SK-N-SH (cell line): ENCODE data around the gene KRTAP4-12. TPM values are rescaled to one million over a fixed set of nuclear protein-coding genes. Genes with fewer than 3 reads are reported as not detected.

Source experiments
- CTCF ChIA-PET: fragments of 300-600, 350-600 bp; formaldehyde crosslinking; extraction: SDS; loops from one replicate; lab custom pipeline; 2021; lab: Yijun Ruan, JAX
- POLR2A ChIA-PET: fragments of 350-600 bp; sonication (Branson Sonifier 250); formaldehyde crosslinking; extraction: SDS; loops from one replicate; lab custom pipeline; 2020; ENCODE audit warnings: antibody characterized with exemption, inconsistent platforms; lab: Yijun Ruan, JAX
- DNase-seq: peaks from one replicate; pipeline ENCODE4 v3.0.0; 2012
- H2AFZ ChIP-seq: fragments of 200-600 bp; sonication (generic); 2 replicates; pipeline ENCODE4 v1.8.1; 2016; ENCODE audit warnings: antibody characterized with exemption, mild to moderate bottlenecking, low read depth
- H3F3A ChIP-seq: fragments of 200-600 bp; sonication (generic); replicated peaks from 2 replicates; pipeline ENCODE3; 2016; ENCODE audit warnings: antibody characterized with exemption, mild to moderate bottlenecking; ENCODE audit not compliant: insufficient read depth
- H3K27ac ChIP-seq, 2 experiments: fragments of 200-500 bp in 1 of 2; fragments of 200-600 bp in 1 of 2; sonication (Bioruptor generic) in 1 of 2; sonication (generic), shearing (Covaris generic) in 1 of 2; 2 replicates each; pipeline versions ENCODE4 v1.5.1 to v1.6.1; 2014 to 2016; ENCODE audit warnings: low read depth in 2 of 2, inconsistent platforms in 1 of 2, low read length in 1 of 2, mild to moderate bottlenecking in 1 of 2, mixed read lengths in 1 of 2
- H3K27me3 ChIP-seq: fragments of 200-600 bp; sonication (generic), shearing (Covaris generic); 2 replicates; pipeline ENCODE4 v1.6.1; 2016; ENCODE audit warnings: mixed run types; ENCODE audit not compliant: insufficient read depth
- H3K36me3 ChIP-seq, 2 experiments: fragments of 200-500 bp in 1 of 2; fragments of 200-600 bp in 1 of 2; sonication (Bioruptor generic) in 1 of 2; sonication (generic) in 1 of 2; replicated peaks in 1 of 2; 2 replicates each; pipeline versions ENCODE3 to v1.5.1; 2014 to 2016; ENCODE audit warnings: low read length in 1 of 2, mild to moderate bottlenecking in 1 of 2; ENCODE audit not compliant: insufficient read depth in 2 of 2, control insufficient read depth in 1 of 2
- H3K4me1 ChIP-seq, 2 experiments: fragments of 200-500 bp in 1 of 2; fragments of 200-600 bp in 1 of 2; sonication (Bioruptor generic) in 1 of 2; sonication (generic), shearing (Covaris generic) in 1 of 2; 2 replicates each; pipeline versions ENCODE4 v1.5.1 to v1.6.1; 2014 to 2016; ENCODE audit warnings: low read depth in 1 of 2, low read length in 1 of 2, mixed run types in 1 of 2; ENCODE audit not compliant: insufficient read depth in 2 of 2, control insufficient read depth in 1 of 2
- H3K4me2 ChIP-seq: fragments of 200-600 bp; sonication (generic), shearing (Covaris generic); 2 replicates; pipeline ENCODE4 v1.6.1; 2017; ENCODE audit warnings: mixed run types
- H3K4me3 ChIP-seq, 2 experiments: fragments of 200-500 bp in 1 of 2; fragments of 200-600 bp in 1 of 2; sonication (Bioruptor generic) in 1 of 2; sonication (generic), shearing (Covaris generic) in 1 of 2; 2 replicates each; pipeline versions ENCODE4 v1.5.1 to v1.8.1; 2014 to 2016; ENCODE audit warnings: low read depth in 2 of 2, inconsistent platforms in 1 of 2, low read length in 1 of 2, mild to moderate bottlenecking in 1 of 2, mixed read lengths in 1 of 2, moderate library complexity in 1 of 2
- H3K79me2 ChIP-seq: fragments of 200-600 bp; sonication (generic); 2 replicates; pipeline ENCODE4 v1.8.1; 2017; ENCODE audit warnings: mild to moderate bottlenecking; ENCODE audit not compliant: insufficient read depth
- H3K9ac ChIP-seq: fragments of 200-600 bp; sonication (generic); 2 replicates; pipeline ENCODE4 v1.6.1; 2017; ENCODE audit warnings: mixed run types
- H3K9me2 ChIP-seq: fragments of 200-600 bp; sonication (generic); 2 replicates; pipeline ENCODE4 v1.6.1; 2017; ENCODE audit warnings: mixed run types
- H3K9me3 ChIP-seq: fragments of 200-600 bp; sonication (generic); 2 replicates; pipeline ENCODE4 v1.6.1; 2017; ENCODE audit warnings: mixed run types, mild to moderate bottlenecking, moderate library complexity
- H4K20me1 ChIP-seq: fragments of 200-600 bp; sonication (generic); 2 replicates; pipeline ENCODE4 v1.6.1; 2017; ENCODE audit warnings: mild to moderate bottlenecking, mixed run types; ENCODE audit not compliant: insufficient read depth
- CHD2 ChIP-seq: fragments of 150-350 bp; IDR thresholded peaks from 2 replicates; pipeline ENCODE4 v1.6.1; 2018; ENCODE audit warnings: low read length; ENCODE audit not compliant: partially characterized antibody
- EP300 ChIP-seq, 2 experiments: IDR thresholded peaks; 2 replicates each; pipeline versions ENCODE4 v1.4.0 to v1.6.1; 2012; ENCODE audit warnings: borderline replicate concordance in 1 of 2, low read depth in 1 of 2, low read length in 1 of 2
- EZH2phosphoT487 ChIP-seq: fragments of 200-600 bp; sonication (generic); IDR thresholded peaks from 2 replicates; pipeline ENCODE4 v1.6.1; 2017; ENCODE audit warnings: low read depth, mixed run types, mild to moderate bottlenecking, antibody characterized with exemption, moderate library complexity, borderline replicate concordance
- FOXM1 ChIP-seq: IDR thresholded peaks from 2 replicates; pipeline ENCODE4 v1.4.0; 2012; ENCODE audit warnings: low read depth, mild to moderate bottlenecking
- GABPA ChIP-seq: IDR thresholded peaks from 2 replicates; pipeline ENCODE4 v1.4.0; 2012; ENCODE audit warnings: low read depth, mild to moderate bottlenecking
- JUND ChIP-seq: IDR thresholded peaks from 2 replicates; pipeline ENCODE4 v1.4.0; 2012
- MEF2A ChIP-seq: IDR thresholded peaks from 2 replicates; pipeline ENCODE4 v1.4.0; 2012; ENCODE audit warnings: low read depth, borderline replicate concordance
- NRF1 ChIP-seq: IDR thresholded peaks from 2 replicates; pipeline ENCODE4 v1.6.1; 2012; ENCODE audit warnings: low read depth, mild to moderate bottlenecking, low read length
- PBX3 ChIP-seq: IDR thresholded peaks from 2 replicates; pipeline ENCODE4; 2012
- POLR2AphosphoS5 ChIP-seq: IDR thresholded peaks from 2 replicates; pipeline ENCODE4 v1.6.1; 2012; ENCODE audit warnings: low read depth, low read length
- RCOR1 ChIP-seq: fragments of 150-350 bp; IDR thresholded peaks from 2 replicates; pipeline ENCODE4 v1.6.1; 2017; ENCODE audit warnings: antibody characterized with exemption, low read length
- RFX5 ChIP-seq: IDR thresholded peaks from 2 replicates; pipeline ENCODE4 v1.6.1; 2012; ENCODE audit warnings: mild to moderate bottlenecking, improper control_type of control experiment, low read length
- RXRA ChIP-seq: IDR thresholded peaks from 2 replicates; pipeline ENCODE4 v1.4.0; 2012; ENCODE audit warnings: low read depth, mild to moderate bottlenecking, borderline replicate concordance
- SIN3A ChIP-seq: IDR thresholded peaks from 2 replicates; pipeline ENCODE4 v1.6.1; 2012; ENCODE audit warnings: low read depth, mild to moderate bottlenecking, low read length, moderate library complexity, borderline replicate concordance
- TCF12 ChIP-seq: IDR thresholded peaks from 2 replicates; pipeline ENCODE4 v1.4.0; 2012
- TEAD4 ChIP-seq: IDR thresholded peaks from 2 replicates; pipeline ENCODE4 v1.4.0; 2012; ENCODE audit warnings: mild to moderate bottlenecking, borderline replicate concordance; ENCODE audit not compliant: insufficient read depth
- YY1 ChIP-seq: IDR thresholded peaks from 2 replicates; pipeline ENCODE4 v1.4.0; 2012; ENCODE audit warnings: low read depth, mild to moderate bottlenecking
- WGBS: methylation state at CpG from one replicate; pipeline ENCODE4 v1.1.6; 2017; ENCODE audit warnings: low lambda C conversion rate; 5-methylcytosine and 5-hydroxymethylcytosine counted together
- polyA plus RNA-seq, 3 experiments: library from polyadenylated mRNA; depleted of rRNA; stranded (reverse); fragments of >200 nt; gene quantifications; 2 replicates each; pipeline ENCODE4 v1.2.3, GENCODE V29; 2012
- TF ChIP-seq, protein P1 (sequence below): IDR thresholded peaks from 2 replicates; pipeline ENCODE4 v1.4.0; 2012; ENCODE audit warnings: low read depth, borderline replicate concordance
- TF ChIP-seq, protein P2 (sequence below): fragments of 150-350 bp; IDR thresholded peaks from 2 replicates; pipeline ENCODE4 v1.6.1; 2016; ENCODE audit warnings: mild to moderate bottlenecking, low read depth, low read length
- TF ChIP-seq, protein P3 (sequence below): IDR thresholded peaks from 2 replicates; pipeline ENCODE4 v1.4.0; 2012; ENCODE audit warnings: low read depth, borderline replicate concordance

The KRTAP4-12 gene
- polyA plus RNA-seq, 1 of the 3 experiments (the other 2 are of a cell fraction): not detected

DNA sequence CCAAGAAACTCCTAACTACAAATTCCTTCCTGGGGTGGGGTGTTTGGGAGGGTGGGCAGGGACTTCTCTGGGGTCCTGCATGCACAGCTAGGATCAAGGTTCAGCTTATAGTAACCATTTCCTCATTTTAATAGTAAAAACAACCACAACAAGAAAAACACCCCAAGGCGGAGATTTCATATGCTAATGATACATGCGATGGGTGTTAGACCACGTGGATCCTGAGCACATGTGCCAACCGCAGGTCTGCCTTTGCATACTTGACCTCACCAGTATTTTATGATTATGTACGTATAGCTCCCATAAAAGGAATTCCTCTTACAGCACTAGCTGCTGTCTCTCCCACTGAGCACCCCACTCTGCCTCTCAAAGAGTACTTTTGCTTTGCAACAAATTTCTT, 7.7 kb downstream of the KRTAP4-12 start:
- no peaks in the 10 kb centered on the region for H3K79me2 ChIP-seq
- H3K9ac ChIP-seq: no peak overlapping the region
- H3F3A ChIP-seq: no peaks in the 10 kb centered on the region
- no peaks in the 10 kb centered on the region for H3K36me3 ChIP-seq
- no peak for TF ChIP-seq CHD2
- no peak for TF ChIP-seq POLR2AphosphoS5
- no peak for TF ChIP-seq EZH2phosphoT487
- no peak for TF ChIP-seq JUND
- TF ChIP-seq NRF1: no peak
- TF ChIP-seq PBX3: no peak
- no peak for TF ChIP-seq RXRA
- TF ChIP-seq EP300 (IDR thresholded peaks at IDR 0.05; ENCODE audit: borderline replicate concordance in 1 of 2, low read depth in 1 of 2, low read length in 1 of 2): no peak
- TF ChIP-seq, protein P1, sequence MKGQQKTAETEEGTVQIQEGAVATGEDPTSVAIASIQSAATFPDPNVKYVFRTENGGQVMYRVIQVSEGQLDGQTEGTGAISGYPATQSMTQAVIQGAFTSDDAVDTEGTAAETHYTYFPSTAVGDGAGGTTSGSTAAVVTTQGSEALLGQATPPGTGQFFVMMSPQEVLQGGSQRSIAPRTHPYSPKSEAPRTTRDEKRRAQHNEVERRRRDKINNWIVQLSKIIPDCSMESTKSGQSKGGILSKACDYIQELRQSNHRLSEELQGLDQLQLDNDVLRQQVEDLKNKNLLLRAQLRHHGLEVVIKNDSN: no peak
- TF ChIP-seq FOXM1: no peak
- TF ChIP-seq, all 33 proteins: peak for 0
- 21% methylated on average over 5 of the region's 5 CpGs for WGBS
- H3K4me2 ChIP-seq: no peak overlapping the region
- POLR2A ChIA-PET: no interaction called here
- CTCF ChIA-PET: interaction anchor here (0.6 kb wide), 1 partner anchor 446 kb away, joined by 3 read pairs; no protein-coding TSS in a partner anchor
- no peak overlapping the region for H2AFZ ChIP-seq
- H3K4me3 ChIP-seq: no peak overlapping the region
- H3K4me1 ChIP-seq: peaks cover 0 to 9% of the 10 kb centered on the region in 2 experiments; a peak in 1 of 4 replicates
- H3K9me2 ChIP-seq: no peaks in the 10 kb centered on the region
- DNase-seq: no peak
- peaks cover 9% of the 10 kb centered on the region; the same call in 1 of the 2 replicates for H3K9me3 ChIP-seq
- H3K27ac ChIP-seq: no peak overlapping the region
- H3K27me3 ChIP-seq: no peaks in the 10 kb centered on the region; the same call in 1 of the 2 replicates
- no peaks in the 10 kb centered on the region for H4K20me1 ChIP-seq

GRCh38 chr17:41111151-41111885, 12.7 kb downstream of the KRTAP4-12 start:
- Histone ChIP-seq H2AFZ (no peak overlapping the region), H3K4me3 (no peak overlapping the region), H3K27me3 (no peaks in the 10 kb centered on the region; the same call in 1 of the 2 replicates), H3K4me2 (no peak overlapping the region), H3K9ac (no peak overlapping the region), H3K9me2 (no peaks in the 10 kb centered on the region), H3K9me3 (peaks cover 9% of the 10 kb centered on the region; the same call in 1 of the 2 replicates), H3K4me1 (no peaks in the 10 kb centered on the region), H4K20me1 (no peaks in the 10 kb centered on the region), H3K27ac (no peak overlapping the region), H3K79me2 (no peaks in the 10 kb centered on the region), H3F3A (no peaks in the 10 kb centered on the region), H3K36me3 (no peaks in the 10 kb centered on the region)
- no peak for DNase-seq
- POLR2A ChIA-PET: no interaction called here
- WGBS: 12% methylated on average over 2 of the region's 2 CpGs
- CTCF ChIA-PET: interaction anchor here (1.9 kb wide), 1 partner anchor 438 kb away, joined by 5 read pairs; no protein-coding TSS in a partner anchor
- TF ChIP-seq SIN3A (no peak), TCF12 (no peak), TEAD4 (no peak), MEF2A (no peak), GABPA (no peak), NRF1 (no peak), YY1 (no peak), RFX5 (no peak), RCOR1 (no peak)
- TF ChIP-seq, protein P1: no peak
- TF ChIP-seq, protein P2, sequence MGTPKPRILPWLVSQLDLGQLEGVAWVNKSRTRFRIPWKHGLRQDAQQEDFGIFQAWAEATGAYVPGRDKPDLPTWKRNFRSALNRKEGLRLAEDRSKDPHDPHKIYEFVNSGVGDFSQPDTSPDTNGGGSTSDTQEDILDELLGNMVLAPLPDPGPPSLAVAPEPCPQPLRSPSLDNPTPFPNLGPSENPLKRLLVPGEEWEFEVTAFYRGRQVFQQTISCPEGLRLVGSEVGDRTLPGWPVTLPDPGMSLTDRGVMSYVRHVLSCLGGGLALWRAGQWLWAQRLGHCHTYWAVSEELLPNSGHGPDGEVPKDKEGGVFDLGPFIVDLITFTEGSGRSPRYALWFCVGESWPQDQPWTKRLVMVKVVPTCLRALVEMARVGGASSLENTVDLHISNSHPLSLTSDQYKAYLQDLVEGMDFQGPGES: no peak
- TF ChIP-seq, protein P3, sequence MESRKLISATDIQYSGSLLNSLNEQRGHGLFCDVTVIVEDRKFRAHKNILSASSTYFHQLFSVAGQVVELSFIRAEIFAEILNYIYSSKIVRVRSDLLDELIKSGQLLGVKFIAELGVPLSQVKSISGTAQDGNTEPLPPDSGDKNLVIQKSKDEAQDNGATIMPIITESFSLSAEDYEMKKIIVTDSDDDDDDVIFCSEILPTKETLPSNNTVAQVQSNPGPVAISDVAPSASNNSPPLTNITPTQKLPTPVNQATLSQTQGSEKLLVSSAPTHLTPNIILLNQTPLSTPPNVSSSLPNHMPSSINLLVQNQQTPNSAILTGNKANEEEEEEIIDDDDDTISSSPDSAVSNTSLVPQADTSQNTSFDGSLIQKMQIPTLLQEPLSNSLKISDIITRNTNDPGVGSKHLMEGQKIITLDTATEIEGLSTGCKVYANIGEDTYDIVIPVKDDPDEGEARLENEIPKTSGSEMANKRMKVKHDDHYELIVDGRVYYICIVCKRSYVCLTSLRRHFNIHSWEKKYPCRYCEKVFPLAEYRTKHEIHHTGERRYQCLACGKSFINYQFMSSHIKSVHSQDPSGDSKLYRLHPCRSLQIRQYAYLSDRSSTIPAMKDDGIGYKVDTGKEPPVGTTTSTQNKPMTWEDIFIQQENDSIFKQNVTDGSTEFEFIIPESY: no peak
